Right ventricle myocardium inferior (tissue), 1 donor: ENCODE data around the gene TSHZ2. TPM values are rescaled to one million over a fixed set of nuclear protein-coding genes. Genes with fewer than 3 reads are reported as not detected.
A peak's percentile ranks its signal among the peaks of the same experiment; 100 is the strongest.
"Not testable (repeated sequence)": the region's sequence is repeated elsewhere in the genome, so short reads cannot be mapped to it uniquely, and the experiment has no call there.

Experiments used
- ATAC-seq: fragments of 200-7000 bp; cut with Tn5 transposase; one replicate; pipeline ENCODE4 v1.9.1; 2020; ENCODE audit warnings: mild to moderate bottlenecking, moderate library complexity
- DNase-seq: peaks from one replicate; pipeline ENCODE4 v3.0.0; 2021; ENCODE audit errors: missing footprints
- intact Hi-C: fragments of 100-400 bp; cut with DNase I; formaldehyde crosslinking; loops from one replicate; pipeline ENCODE4 v1.11.0; 2022
- total RNA-seq: library from RNA; stranded (reverse); fragmentation: NEBNext Ultra II Directional; extraction: Animal tissue kit (Norgen Biotek cat#: 25700); gene quantifications from one replicate; pipeline ENCODE4 v1.2.1, GENCODE V29; 2021
- donor health status: DM: no; HTN: yes; CAD: no; lungs with severe emphysema.

TSHZ2 gene
- total RNA-seq, 1 donor from 2014 or later, result 4.2 TPM

DNA sequence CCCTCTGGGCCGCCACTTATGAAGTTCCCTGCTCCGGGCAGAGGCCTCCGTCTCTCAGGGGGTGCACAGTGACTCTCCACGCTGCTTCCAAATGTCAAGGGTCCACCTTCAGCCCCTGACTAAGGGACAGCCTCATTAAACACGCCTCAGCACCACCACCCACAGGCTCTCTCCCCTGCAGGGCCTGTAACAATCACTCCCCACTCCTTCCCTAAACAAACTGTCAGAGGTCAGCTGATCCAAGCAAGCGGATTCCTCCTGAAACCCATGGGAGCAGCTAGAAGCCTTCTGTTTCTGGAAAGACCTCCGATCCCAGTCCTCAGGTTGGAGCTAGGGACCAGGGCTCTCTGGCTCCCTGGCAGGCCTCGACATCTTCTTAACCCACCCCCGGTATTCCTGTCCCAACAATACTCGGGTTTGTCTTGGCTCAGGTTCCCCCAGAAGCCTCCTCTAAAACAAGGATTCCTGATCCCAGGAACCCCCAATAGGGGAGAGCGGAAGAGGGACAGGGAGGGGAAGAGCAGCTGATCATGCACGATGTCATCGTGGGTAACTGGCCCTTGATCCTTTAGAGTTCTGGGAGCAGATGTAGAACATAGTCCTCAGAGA is 440.5 kb downstream of the TSHZ2 start:
- no peak for ATAC-seq
- intact Hi-C loops, result no loop called here
- no peak for DNase-seq

DNA sequence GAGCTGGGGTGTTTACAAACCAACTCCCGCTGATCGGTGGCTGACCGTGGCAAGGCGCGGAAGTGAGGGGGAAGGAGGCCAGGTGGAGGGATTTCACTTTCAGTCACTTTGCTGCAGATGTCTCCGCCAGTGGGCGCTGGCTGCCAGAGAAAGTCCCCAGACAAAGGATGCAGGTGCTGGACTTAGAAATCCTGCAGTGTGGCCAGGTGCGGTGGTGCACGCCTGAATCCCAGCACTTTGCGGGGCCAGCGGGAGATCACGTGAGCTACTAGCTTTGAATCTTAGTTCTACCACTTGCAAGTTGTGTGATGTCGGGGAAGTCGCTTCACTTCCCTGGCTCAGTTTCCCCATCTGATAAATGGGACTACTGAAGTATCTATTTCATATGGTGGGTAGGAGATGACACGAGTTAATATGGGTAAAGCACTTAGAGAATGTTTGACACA is 441.1 kb downstream of the TSHZ2 start:
- DNase-seq (peak; percentile 71), ATAC-seq (no peak)
- intact Hi-C loops, result no loop called here

DNA sequence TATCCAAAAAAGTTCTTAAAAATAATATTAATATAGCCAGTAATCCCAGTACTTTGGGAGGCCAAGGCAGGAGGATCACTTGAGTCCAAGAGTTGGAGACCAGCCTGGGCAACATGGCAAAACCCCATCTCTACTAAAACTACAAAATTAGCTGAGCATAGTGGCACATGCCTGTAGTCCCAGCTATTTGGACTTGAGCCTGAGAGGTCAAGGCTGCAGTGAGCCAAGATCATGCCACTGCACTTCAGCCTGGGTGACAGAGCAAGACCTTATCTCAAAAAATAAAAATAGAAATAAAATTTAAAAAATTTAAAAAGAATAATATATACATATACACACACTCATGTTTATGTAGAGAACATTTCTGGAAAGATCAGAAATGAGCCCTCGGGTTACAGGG is 441.7 kb downstream of the TSHZ2 start:
- intact Hi-C loops, DNase-seq: not testable (repeated sequence)
- peak; percentile 46 for ATAC-seq

DNA sequence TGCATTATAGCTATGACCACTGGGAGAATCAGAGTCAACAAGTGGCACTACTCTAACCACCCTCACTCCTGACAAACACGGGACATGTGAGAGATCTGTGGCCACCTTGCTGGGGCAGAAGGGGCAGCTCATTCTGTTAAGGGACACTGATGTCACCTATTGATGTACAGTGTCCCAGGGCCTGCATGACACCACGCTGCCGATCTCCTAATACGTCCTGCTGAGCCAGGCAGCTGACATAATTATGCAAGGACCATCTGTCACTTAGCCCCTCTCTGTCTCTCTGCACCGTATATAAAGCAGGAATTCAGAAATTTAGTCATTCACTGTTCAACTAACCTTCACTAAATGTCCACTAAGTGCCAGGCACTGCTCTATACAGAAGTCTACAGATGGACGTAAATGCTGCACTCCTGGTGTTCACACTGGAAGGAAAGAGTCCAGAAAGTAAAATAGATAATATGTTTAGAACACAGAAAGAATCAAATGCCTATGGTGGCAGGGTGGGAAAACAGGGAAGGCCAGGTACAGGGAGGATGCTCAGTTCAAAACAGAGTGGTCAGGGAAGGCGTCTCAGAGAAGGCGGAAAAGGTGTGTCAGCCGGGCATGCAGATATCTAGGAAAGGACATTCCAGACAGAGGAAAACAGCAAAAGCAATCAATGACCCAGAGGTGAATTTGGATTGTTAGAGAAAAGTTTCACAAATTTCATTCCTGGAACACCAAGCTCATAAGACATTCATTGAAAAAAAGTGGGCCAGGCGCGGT is 447.7 kb downstream of the TSHZ2 start:
- no peak for DNase-seq
- no peak for ATAC-seq
- intact Hi-C loops, result no loop called here

DNA sequence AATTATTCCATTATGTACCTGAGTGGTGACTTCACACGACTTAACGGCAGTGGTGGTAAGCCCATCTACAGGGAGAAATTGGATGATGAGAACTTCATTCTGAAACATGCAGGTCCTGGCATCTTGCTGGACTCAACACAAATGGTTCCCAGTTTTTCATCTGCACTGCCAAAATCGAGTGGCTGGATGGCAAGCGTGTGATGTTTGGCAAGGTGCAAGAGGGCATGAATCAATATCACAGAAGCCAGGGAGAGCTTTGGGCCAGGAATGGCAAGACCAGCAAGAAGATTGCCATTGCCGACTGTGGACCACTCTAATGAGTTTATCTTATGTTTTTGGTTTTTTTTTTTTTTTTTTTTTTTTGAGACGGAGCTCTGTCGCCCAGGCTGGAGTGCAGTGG is 449.2 kb downstream of the TSHZ2 start:
- ATAC-seq (no peak), DNase-seq (no peak)
- intact Hi-C loops, result no loop called here

DNA sequence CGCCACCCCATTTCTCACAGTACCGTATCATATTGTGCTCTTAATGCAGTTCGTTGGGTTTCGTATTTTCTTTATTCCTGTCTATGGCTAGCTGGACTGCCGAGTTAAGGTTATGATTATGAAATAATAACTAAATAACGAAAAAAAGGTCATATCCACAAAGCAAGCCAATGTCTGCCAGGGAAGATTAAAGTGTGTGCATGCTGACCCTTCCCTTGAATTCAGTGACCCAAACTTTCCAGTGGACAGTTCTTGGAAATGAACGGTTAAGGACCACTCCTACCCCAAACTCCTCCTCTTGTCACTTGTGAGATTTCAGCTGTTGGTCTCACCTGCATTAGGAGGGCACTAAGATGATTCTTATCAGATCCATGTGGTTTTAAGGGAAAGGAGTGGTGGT is 449.9 kb downstream of the TSHZ2 start:
- no peak for ATAC-seq
- intact Hi-C loops, result no loop called here

DNA sequence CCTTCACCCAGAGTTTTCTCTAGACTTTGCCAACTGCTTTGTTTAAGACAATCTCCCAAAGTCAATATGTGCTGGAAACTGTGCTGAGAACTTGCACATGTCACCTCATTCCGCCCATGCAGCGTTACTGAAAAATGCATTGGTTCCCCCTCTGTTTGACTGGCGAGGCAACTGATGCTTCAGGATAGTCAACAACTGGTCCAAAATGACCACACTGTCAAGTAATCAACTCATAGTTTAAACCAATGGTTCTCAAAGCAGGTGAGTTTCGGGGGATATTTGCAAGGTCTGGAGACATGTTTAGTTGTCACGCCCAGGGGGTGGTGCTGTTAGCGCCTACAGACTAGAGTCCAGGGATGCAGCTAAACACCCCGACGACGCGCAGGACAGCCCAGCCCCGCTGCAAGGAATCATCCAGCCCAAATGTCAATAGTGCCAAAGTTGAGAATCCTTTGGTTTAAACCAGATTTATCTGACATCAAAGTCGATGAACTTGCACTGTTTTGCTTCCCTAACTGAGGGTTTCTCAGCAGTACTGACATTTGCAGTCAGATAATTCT is 451.5 kb downstream of the TSHZ2 start:
- ATAC-seq (no peak), DNase-seq (no peak)
- intact Hi-C loops, result no loop called here

More for the DNA sequence above, 449.9 kb downstream of the TSHZ2 start:
- no peak for DNase-seq

DNA sequence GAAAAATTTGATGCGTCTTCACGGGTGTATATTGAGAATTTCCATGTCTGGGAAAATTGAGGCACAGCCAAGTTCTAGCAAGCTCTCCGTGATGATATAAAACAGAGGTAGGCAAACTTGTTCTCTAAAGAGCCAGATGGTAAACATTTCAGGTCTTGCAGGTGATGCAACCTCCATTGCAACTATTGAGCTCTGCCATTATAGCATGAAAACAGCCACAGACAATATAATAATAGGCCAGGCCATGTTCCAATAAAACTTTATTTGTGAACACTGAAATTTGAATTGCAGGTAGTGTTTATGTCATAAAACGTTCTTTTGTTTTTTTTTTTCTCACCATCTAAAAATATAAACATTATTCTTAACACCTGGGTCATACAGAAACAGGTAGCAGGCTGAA is 453.3 kb downstream of the TSHZ2 start:
- intact Hi-C loops, result no loop called here
- ATAC-seq (no peak), DNase-seq (no peak)

DNA sequence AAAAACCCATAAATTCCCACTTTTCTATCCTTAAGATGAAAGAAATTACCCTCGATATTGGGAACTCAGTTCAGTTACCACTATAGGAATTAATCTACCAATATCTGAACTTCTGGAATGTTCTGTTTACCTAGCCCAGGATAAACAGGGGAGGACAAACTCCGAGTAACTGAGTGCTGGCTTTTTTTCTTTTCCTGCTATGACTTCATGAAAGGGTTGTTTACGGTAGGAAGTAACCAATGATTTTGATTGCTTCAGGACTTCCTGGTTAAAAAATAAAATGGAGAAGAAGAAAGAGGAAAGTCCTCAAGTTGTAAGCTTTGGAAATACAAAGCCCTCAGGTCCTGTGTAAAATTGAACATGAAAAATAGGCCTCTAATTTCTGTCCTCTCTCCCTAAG is 453.8 kb downstream of the TSHZ2 start:
- intact Hi-C loops, result no loop called here

DNA sequence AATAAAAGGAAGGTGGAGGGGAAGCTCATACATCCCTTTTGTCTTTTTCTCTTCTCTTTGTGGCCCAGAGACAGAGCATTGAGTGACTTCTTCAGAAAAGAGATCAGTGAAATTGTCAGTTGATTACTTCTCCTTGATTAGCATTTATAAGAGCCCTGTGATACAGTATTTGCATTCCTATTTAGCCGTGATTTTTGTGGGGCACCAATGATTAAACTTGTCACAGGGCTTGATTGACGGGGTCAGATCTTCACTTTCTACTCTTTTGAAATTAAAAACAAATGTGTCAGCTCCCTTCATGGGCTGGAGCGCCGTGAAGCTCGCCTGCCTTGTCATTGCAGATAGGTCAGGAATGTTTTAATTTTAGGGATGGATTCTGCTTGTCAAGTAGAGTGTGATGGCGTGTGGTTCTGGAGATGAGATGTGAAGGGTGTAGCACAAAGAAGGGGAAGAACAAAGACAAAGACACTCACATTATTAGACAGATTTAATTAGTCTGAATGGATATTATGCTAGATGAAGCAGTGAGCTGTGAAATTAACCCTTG is 454.7 kb downstream of the TSHZ2 start:
- DNase-seq (no peak), ATAC-seq (no peak)
- intact Hi-C loops, result no loop called here

More for the DNA sequence above, 453.8 kb downstream of the TSHZ2 start:
- ATAC-seq, result no peak
- DNase-seq, result no peak

DNA sequence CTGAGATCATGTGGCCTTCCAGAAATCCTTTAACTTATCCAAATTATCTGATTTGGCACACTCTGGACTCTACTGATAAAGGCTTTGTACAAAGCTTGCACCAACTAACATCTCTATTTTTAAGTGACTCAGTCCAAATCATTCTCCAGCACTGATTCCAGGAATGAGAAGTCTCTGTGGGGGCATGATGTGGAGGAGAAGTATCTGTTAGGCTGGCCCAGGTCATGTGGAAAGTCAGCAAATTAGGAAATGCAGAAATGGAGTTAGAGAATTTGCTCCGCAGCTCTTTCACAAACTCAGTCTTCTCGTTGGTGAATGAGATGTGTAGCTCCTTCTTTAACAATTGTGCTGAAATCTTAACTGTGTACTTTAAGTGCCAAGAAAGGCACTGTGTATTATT is 455.8 kb downstream of the TSHZ2 start:
- DNase-seq (no peak), ATAC-seq (no peak)
- intact Hi-C loops, result no loop called here

DNA sequence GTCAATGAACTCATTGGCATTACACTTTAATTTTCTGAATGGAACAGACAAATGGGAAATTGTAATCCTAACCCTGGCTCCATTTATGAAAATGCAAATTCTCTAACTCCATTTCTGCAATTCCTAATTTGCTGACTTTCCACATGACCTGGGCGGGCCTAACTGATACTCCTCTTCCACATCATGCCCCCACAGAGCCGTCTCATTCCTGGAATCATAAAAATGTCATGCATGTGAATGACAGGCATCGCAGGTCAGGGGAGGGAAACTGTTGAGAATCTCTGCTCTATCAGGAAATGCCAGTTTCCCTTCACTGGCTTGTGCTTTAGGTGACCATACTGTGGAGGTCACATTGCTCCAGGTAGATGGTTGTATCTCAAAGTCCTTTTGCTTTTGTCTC is 456.4 kb downstream of the TSHZ2 start:
- DNase-seq (no peak), ATAC-seq (no peak)
- intact Hi-C loops, result no loop called here

DNA sequence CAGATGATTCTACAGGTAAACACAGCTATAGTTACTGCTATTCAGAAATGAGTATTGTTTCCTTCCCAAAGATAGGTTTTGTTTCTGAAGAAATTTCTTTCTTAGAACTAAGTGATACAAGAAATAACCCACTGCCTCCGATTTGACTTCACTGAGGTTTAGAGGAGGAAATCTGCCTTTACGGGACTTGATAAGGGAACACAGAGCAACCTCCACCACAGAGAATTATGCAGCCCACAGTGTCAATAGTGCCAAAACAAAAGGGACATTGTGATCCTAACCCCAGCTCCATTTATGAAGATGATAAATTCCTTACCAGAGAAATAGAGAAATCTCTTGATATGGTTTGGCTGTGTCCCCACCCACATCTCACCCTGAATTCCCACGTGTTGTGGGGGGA is 456.8 kb downstream of the TSHZ2 start:
- intact Hi-C loops, result no loop called here
- ATAC-seq (no peak), DNase-seq (no peak)

DNA sequence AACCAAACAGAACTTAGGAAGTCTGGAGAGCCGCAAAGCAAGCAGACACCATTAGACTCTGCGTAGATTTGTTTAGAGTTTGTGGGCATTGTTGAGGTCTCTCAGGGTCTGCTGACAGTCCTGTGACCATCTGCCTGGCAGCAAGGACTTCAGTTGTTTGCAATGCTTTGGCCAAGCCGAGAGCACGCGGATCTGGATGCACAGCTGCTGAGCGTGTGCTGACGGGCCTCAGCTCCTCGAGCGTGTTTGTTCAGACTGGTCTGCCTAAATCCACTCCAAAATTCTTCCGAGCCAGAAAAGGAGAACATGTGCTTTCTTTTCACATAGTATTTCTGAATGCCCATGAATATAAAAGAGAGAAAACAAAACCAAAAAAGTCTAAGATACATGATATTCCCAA is 462.5 kb downstream of the TSHZ2 start:
- ATAC-seq (peak; percentile 62), DNase-seq (no peak)
- intact Hi-C loops, result no loop called here

DNA sequence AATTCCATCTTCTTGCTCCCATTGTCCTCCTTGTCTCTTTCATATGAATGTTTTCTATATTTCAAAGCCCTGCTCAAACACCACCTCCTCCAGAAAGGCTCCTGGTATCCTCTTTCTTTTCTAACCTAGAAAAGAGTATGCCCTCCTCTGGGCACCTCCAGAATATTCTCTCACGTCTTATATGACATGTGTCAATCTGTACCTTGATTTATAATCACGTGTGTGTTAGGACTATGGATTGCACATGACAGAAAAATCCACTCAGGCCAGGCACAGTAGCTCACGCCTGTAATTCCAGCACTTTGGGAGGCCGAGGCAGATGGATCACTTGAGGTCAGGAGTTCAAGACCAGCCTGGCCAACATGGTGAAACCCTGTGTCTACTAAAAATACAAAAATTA is 464.8 kb downstream of the TSHZ2 start:
- ATAC-seq, DNase-seq, intact Hi-C loops: not testable (repeated sequence)

DNA sequence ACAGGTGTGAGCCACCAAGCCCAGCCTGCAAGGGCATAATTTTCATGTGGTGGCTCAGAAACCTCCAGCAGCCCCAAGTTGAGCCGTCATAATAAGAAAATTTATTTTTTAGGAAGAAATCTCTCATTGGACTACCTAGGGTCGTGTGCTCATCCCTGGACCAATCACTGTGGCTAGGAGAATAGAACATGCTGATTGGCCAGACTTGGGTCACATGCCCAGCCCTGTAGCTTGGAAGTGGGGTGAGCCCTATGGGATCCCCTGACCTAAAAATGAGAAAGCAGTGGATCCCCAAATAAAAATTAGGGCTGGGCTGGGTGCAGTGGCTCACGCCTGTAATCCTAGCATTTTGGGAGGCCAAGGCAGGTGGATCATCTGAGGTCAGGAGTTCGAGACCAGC is 466.2 kb downstream of the TSHZ2 start:
- ATAC-seq (no peak), DNase-seq (no peak)
- intact Hi-C loops, result no loop called here

DNA sequence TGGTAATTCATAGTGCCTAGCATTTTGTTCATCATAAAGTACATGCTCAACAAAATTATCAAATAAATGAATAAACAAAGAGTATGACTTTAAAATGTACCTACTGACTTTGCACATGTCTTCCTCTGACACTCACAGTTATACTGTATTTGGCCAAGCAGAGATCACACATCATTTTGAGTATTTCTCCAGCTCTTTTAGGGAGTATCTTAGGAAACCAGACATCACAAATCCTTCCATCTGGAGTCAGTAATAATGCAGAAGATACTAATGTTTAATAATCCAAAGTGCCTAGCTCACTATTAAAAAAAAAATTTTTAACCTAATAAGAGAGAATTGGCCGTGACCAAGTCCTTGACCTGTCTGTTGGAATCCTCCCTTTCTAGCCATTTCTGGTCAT is 466.9 kb downstream of the TSHZ2 start:
- ATAC-seq (no peak), DNase-seq (no peak)
- intact Hi-C loops, result no loop called here

DNA sequence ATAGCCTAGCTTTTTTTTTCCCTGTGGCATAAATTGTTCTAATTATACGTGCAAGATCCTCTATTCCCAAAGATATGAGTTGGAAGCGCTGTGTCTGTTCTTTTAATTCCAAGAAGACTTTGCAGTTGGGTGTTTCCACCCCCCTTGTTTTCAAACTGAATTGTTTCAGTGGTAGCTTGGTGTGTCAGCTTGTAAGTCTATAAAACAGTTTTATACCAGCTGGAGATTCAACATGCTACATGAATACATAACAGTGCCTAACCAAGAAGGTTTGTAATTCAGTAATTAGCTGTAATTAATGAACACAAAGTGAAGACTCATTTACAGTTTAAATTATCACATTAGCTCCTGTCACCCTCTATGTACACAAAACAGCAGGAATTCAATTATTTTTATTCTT is 467.5 kb downstream of the TSHZ2 start:
- intact Hi-C loops, result no loop called here
- DNase-seq (no peak), ATAC-seq (no peak)

DNA sequence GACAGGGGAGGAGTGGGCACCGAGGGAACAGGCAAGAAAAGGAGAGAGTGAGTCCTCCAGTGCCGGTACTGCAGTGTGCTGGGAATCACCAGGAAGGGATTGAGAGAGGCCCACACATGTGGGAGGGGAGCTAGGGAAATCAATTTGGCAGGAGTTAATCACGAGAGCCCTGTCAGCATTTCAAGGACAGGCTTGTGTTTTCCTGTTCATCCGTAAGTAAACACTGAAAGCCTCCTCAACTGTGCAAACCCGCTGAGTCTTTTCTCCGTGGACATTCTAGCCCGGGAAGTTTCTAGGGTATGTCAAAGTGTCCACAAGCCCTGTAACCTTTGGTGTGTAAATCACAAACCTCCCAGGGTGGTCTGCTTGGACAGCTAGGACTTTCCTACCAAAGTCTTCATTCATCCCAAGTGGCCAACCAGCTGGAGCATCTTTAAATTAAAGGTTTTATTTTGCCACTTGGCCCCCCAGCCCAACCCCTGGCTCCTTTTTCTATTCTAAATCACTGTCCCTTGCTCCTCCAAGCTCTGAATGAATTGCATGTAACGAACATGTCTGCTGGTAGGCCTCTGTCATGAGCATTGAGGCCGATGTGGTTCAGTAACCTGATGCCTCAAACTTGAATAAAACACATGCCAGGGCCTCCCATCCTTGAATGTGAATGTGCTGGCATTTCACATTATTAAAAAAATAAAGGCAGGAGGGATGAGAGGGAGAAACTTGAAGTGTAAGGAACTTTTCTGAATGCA is 472.4 kb downstream of the TSHZ2 start:
- ATAC-seq, result peak; percentile 76
- intact Hi-C loops, result no loop called here
- no peak for DNase-seq
